NK-92 treated with Interleukin-12 subunit alpha and Interleukin-12 subunit beta, amount 100 ng/mL, for 24 hours (cell line): Measurements from ENCODE around the gene PHLDA1.
A peak's percentile ranks its signal among the peaks of the same experiment; 100 is the strongest.
"Not testable (repeated sequence)": the region's sequence is repeated elsewhere in the genome, so short reads cannot be mapped to it uniquely, and the experiment has no call there.

Source experiments
- DNase-seq: peaks from one replicate; lab custom pipeline; 2025; lab: John Stamatoyannopoulos, UW

PHLDA1 gene

DNA sequence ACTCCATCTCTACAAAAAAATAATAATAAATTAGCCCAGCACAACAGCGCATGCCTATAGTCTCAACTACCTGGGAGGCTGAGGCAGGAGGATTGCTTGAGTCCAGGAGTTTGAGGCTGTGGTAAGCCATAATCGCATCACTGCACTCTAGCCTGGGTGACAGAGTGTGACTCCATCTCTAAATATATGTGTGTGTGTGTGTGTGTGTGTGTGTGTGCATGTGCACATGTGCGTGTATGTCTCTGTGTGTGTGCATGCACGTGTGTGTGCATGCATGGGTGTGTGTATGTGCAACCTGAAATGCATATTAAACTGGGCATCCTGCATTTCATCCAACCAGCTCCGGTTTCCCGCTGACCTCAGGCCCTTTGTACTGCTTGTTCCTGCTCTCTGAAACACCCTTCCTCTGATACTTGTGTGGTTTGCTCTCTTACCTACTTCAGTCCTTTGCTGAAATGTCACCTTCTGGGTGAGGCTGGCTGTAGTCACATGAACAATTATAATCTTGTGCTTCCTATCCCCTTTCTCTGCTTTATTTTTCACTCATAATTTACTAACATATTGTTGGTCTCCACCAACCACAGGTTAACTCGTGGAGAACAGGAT lies 46.9 kb downstream of the PHLDA1 start:
- DNase-seq, result no peak

DNA sequence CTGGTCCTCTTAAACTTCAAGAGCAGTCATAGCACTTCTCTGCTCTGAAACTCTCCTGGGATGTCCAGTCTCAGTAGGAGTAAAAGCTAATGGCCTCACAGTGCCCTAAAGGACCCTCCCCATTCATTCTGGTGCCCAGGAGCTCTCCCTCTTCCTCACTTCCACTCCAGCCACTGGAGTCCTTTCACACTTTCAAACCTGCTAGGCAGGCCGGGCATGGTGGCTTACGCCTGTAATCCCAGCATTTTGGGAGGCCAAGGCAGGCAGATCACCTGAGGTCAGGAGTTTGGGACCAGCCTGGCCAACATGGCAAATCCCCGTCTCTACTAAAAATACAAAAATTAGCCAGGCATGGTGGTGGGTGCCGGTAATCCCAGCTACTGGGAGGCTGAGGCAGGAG lies 47.7 kb downstream of the PHLDA1 start:
- DNase-seq, result not testable (repeated sequence)

DNA sequence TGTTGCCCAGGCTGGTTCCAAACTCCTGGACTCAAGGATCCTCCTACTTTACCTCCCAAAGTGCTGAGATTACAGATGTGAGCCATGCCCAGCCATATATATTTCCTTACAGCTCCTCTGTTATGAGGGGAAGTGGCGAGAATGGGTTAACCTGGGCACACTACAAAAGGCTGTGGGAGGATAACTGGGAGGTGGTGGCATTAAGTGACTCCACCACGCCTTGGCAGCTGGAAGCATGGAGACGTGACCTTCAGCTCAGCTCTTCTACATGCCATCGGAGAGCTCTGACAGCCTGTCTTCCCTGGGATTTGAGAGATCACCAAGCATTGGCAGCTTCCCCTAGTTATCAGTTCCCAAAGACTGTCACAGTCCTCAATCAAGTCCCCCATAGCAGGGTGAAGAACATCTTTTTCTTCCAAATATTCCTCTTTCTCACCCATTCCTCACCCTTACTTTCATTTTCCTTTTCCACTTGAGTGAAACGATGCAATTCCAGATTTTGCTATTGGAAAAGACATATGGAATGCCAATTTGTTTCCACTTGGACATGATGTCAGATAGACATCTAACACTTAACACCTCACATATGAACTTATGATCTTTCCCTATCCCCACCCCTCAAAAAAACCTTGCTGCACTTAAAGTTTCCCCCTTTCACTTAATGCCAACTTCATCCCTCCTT lies 48.5 kb downstream of the PHLDA1 start:
- DNase-seq, result no peak

DNA sequence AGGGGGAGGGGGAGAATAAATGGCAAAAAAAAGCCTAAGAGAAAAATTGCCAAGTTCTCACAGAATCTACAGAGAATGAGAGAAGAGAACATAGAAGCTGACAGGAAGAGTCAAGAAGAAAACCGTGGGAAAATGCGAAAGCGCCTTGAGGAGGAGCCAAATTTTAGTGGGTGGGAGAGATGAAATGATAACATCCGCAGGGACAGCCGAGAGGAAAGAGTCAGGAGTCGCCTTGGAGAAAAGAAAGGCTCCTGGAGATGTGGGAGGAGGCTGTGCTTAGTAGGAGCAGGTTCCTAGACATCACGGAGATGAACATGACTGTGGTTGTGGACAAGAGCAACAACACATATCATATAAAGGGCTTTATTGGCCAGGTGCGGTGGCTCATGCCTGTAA lies 49.4 kb downstream of the PHLDA1 start:
- no peak for DNase-seq

DNA sequence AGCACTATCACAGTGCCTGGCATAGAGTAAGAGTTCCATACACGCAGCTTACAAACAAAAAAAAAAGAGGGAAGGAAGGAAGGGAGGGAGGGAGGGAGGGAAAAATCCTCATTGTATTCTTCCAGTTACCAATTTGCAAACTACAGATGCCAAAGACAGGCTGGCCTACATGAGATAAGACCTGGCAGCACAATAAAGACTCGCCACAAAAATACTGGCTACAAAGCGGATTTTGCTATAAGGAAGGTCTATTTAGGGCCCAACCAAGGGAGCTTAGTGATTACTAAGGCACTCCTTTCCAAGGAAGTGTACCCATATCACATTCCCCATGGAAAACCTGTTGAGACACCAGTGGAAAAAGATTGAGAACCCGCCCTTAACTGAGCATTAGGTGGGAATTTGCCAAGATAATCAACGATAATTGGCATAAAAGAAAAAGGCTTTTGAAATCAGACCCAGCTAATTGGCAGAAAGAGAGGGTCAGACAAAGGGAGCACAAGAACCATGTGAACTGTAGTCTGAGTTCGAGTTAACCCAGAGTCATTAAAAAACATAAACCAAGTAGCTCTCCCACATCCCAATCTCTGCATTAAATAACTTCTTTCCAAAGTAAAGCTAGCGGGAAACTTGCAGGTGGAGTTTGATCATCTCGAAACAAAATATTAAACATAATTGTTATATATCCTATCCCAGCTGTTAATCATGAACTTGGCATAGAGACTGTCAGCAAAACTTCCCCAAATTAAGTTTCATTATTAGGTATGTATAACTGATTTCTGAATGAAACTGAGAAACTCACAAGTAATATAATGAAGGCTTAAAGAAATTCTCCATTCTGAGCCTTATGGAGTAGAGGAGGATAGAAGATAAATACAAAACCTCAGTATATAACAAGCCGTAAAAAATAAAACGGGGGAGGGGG lies 50.1 kb downstream of the PHLDA1 start:
- no peak for DNase-seq

DNA sequence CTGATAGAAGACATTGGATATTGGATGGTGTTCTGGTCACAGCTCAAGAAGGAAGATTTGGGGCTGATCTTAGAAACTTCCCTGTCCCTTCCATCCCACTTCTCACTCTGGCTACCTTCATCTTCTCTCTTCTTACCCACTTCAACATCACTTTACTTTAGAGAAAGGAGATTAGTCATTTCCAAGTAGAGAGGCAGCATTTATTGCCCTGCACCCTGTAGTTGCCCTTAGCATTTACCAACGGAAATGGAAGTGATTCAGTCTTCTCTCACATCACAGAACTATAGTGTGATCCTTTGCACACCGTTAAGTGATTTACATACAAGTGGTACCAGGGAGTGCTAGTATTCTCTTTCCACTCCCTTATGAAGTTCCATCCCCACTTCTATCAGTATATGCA lies 52.4 kb downstream of the PHLDA1 start:
- no peak for DNase-seq

DNA sequence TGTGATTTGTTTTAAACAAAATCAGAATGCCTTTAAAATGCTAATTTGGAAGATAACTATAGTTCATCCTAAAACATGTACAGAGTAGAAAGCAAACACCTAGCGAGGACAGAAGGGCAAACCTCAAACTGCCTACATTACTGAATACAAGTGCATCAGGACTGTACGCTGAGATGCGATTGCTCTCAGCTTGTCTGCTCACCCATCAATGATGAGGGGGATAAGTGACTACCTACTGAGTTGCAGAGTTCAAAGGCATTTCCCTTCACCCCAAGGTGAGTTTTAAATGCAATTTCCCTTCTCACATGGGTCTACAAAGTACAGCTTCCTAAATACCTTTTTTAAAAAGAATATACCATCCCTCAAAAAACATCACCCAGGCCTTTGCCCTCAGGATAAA lies 52.9 kb downstream of the PHLDA1 start:
- DNase-seq, result no peak

DNA sequence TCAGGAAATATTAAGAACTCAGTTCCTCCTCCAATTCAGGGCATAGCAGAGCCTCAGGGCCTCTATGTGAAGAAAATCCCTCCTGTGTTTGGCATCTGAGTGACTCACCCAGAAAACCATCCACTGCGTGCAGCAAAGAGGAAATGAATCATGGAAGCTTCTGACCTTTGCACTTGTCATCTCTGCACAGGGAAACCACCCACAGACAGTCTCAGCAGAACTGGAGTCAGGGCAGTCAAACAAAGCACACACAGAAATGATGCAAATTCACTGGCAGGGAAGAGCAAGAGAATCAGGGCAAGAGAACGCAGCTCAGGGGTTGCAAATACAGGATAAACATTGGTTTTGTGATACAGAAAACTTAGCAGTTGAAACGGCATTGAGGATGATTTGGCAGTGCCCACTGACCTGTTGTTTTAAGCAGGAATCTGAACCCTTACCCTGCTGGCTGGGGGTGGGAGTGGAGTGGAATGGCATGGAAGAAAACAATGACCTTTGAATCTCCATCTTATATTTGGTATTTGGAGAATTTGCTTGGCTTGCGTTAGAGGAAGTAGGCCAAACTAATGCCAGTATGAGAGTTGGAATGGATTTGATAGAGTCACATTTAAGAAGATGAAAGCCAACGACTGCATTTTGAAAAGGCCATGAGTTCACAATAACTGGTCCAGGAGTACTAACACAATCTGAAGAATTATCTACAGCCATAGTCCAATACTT lies 53.5 kb downstream of the PHLDA1 start:
- peak; percentile 77 for DNase-seq

DNA sequence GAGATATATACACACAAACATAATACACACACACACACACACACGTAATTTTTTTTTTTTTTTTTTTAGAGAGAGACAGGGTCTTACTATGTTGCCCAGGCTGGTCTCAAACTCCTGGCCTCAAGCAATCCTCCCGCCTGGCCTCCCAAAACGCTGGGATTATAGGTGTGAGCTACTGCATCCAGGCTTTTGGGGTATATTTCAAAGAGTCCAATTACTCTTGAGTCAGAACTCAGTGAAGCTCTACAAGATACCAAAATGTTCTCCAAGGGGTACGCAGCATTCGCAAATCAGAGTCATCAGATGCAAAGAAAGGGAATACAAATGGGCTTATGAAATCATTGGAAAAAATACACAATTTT lies 54.0 kb downstream of the PHLDA1 start:
- no peak for DNase-seq

DNA sequence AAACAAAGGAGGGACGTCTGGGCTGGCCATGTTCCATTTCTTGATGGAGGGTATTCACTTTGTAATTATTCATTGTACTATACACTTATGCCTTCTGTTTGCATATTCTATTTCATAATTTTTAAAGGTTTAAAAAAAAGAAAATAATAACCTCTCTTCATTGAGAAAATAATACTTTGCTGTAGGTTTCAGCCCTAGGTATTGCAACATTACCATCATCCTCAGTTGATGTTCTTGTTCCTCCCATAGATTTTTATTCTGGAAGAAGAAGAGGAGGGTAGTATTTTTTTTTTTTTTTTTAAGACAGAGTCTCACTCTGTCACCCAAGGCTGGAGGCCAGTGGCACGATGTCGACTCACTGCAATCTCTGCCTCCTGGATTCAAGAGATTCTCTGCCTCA lies 54.7 kb downstream of the PHLDA1 start:
- DNase-seq, result no peak

DNA sequence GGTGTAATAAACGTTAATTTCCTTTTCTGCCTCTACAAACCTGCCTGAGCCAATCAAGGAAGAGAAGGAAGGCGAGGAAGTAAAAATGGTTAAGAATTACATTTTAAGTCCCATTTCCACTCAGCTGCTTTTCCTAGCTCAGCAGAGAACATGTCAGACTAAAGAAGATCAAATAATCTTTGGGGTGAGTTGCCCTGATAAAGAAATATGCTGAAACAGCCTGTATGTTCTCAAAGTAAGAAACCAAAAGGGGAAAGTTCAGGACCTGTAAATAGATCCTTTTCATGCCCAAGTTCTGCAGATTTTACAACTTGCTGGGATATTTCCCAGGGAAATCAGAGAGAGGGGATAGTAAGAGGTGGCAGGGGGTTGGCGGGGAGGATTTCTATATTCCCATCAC lies 55.5 kb downstream of the PHLDA1 start:
- no peak for DNase-seq

DNA sequence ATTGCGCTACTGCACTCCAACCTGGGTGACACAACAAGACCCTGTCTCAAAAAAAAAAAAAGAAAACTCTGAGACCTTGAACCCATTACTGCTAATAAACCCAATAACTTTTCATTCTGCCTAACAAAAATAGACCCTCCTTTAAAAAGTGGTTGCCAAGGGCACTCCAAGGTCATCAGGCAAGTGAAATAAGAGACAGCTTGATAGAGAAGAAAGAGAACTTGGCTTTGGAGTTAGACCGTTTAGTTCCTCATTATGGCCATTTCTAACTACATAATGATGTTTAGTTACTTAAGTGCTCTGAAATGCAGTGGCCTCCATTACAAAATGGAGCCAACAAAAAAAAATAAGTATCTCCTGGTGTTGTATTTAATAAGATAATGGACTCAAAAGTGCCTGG lies 55.9 kb downstream of the PHLDA1 start:
- DNase-seq, result no peak
